NCI-H2196 (cell line): Measurements from ENCODE around the gene MID2.
"Not testable (repeated sequence)": the region's sequence is repeated elsewhere in the genome, so short reads cannot be mapped to it uniquely, and the experiment has no call there.

Experiments
- DNase-seq: peaks from one replicate; lab custom pipeline; 2025; ENCODE audit not compliant: unreplicated experiment; lab: John Stamatoyannopoulos, UW

Gene MID2

GRCh38 chrX:107840971-107841370 is 15.3 kb downstream of the MID2 start:
- DNase-seq = no peak

GRCh38 chrX:107842715-107843400 is 17.2 kb downstream of the MID2 start:
- no peak for DNase-seq

GRCh38 chrX:107845625-107846024 is 20.0 kb downstream of the MID2 start:
- DNase-seq = no peak

- DNase-seq = no peak
Measured at GRCh38 chrX:107848591-107848990, 22.9 kb downstream of the MID2 start.

- no peak for DNase-seq
Measured at GRCh38 chrX:107849747-107850421, 24.2 kb downstream of the MID2 start.

GRCh38 chrX:107850422-107850765 is 24.7 kb downstream of the MID2 start:
- DNase-seq = no peak

- DNase-seq = no peak
Measured at GRCh38 chrX:107851215-107851614, 25.5 kb downstream of the MID2 start.

- not testable (repeated sequence) for DNase-seq
Measured at GRCh38 chrX:107851665-107852064, 26.0 kb downstream of the MID2 start.

GRCh38 chrX:107856289-107856688 is 30.6 kb downstream of the MID2 start:
- DNase-seq = no peak

GRCh38 chrX:107857041-107857440 is 31.4 kb downstream of the MID2 start:
- DNase-seq = not testable (repeated sequence)

GRCh38 chrX:107857837-107858236 is 32.2 kb downstream of the MID2 start:
- no peak for DNase-seq

GRCh38 chrX:107861056-107861455 is 35.4 kb downstream of the MID2 start:
- no peak for DNase-seq

- DNase-seq = no peak
Measured at GRCh38 chrX:107871136-107871535, 45.5 kb downstream of the MID2 start.

- no peak for DNase-seq
Measured at GRCh38 chrX:107878106-107878505, 52.4 kb downstream of the MID2 start.

- no peak for DNase-seq
Measured at GRCh38 chrX:107880054-107880610, 54.5 kb downstream of the MID2 start.

- peak; percentile 37 for DNase-seq
Measured at GRCh38 chrX:107894038-107894437, 68.4 kb downstream of the MID2 start.

GRCh38 chrX:107902721-107903120 is 77.1 kb downstream of the MID2 start:
- DNase-seq = no peak

GRCh38 chrX:107905366-107905765 is 79.7 kb downstream of the MID2 start:
- no peak for DNase-seq

- DNase-seq = no peak
Measured at GRCh38 chrX:107924136-107924746, 98.6 kb downstream of the MID2 start.

GRCh38 chrX:107934262-107934661 is 108.6 kb downstream of the MID2 start:
- DNase-seq = no peak

- no peak for DNase-seq
Measured at GRCh38 chrX:107935200-107935599, 109.5 kb downstream of the MID2 start.
